Measurements from ENCODE around the gene VIPR2.

The VIPR2 gene, protein sequence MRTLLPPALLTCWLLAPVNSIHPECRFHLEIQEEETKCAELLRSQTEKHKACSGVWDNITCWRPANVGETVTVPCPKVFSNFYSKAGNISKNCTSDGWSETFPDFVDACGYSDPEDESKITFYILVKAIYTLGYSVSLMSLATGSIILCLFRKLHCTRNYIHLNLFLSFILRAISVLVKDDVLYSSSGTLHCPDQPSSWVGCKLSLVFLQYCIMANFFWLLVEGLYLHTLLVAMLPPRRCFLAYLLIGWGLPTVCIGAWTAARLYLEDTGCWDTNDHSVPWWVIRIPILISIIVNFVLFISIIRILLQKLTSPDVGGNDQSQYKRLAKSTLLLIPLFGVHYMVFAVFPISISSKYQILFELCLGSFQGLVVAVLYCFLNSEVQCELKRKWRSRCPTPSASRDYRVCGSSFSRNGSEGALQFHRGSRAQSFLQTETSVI

DNA sequence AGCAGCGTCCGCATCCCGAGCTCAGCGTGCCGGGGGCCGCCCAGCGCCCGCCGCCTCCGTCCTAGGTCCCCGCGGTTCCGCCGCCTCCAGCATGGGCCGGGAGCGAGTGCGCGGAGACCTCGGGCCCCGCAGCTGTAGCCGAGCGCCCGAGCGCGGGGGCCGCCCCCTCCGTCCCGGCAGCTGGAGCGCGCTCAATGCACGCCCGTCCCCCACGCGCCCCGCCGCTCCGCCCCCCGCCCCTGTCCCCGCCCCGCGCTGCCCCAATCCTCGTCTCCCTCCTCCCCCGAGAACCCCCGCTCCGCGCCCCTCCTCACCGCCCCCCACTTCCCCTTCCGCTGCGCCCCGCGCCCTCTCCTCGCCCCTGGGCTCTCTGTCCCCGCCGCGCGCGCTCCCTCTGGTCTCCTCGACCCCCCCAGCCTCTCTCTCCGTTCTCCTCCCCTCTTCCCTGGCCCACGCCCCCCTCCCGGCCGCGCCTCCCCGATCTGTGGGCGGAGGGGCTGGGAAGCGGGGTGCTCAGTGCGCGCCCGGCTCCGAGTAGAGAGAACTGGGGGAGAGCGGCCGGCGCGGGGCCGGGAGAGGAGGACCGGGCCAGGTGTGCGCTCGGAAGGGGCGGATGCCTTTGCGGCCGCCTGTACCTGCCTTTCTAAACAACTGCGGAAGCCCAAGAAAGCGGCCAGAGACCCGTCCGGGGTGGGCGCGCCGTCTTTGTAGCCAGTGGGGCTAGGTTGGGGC is at the start of gene VIPR2:
Gene VIPR2 (minus strand): TSS at position 110 of the 732 bp plus-strand sequence. CDS start 96 bp downstream, at position 14.
- no peak for DNase-seq (ENCODE audit: low read depth in 2 of 2)
- H3K4me3 ChIP-seq (replicated peaks in 1 of 2; ENCODE audit: low read depth in 2 of 2, low read length in 2 of 2), result no peak within 1 kb of the TSS
- TF ChIP-seq CTCF (IDR thresholded peaks at IDR 0.05; ENCODE audit: low read depth, low read length), result no peak

DNA sequence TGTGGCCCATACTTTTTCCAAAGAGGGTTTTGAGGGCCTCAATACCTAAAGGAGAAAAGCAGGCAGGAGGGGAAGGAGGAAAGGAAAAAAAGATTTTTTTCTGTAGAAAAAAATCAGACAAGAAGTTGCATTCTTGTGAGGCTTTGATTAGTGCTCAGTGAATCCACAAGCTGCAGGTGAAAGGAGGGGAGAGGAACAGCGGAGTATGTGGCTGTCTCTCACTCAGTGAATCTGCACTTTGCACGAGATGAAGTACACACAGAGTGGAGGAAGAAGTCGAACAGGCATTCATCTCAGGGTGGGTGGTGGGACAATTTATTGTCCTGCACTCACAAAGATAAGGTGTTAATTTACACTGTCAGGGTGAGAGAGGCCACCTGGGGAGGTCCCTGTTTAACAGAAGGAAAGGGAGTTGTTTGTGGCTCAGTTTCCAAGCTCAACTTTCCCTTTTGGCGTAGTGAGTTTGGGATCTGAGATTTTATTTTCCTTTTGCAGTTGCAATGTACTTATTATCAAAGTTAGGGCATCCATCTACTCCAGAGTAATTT is 49.0 kb upstream of the VIPR2 start:
- H3K4me3 ChIP-seq (replicated peaks in 1 of 2; ENCODE audit: low read depth in 2 of 2, low read length in 2 of 2), result no peak overlapping the region
- DNase-seq (ENCODE audit: low read depth in 2 of 2), result no peak
- TF ChIP-seq CTCF (IDR thresholded peaks at IDR 0.05; ENCODE audit: low read depth, low read length), result no peak

- no peak overlapping the region for H3K4me3 ChIP-seq (replicated peaks in 1 of 2; ENCODE audit: low read depth in 2 of 2, low read length in 2 of 2)
- DNase-seq (ENCODE audit: low read depth in 2 of 2), result no peak
- TF ChIP-seq CTCF (IDR thresholded peaks at IDR 0.05; ENCODE audit: low read depth, low read length), result no peak
Measured at GRCh38 chr7:159192725-159193453, 48.2 kb upstream of the VIPR2 start.

GRCh38 chr7:159192013-159192412 is 47.3 kb upstream of the VIPR2 start:
- TF ChIP-seq CTCF (IDR thresholded peaks at IDR 0.05; ENCODE audit: low read depth, low read length), result no peak
- H3K4me3 ChIP-seq (replicated peaks in 1 of 2; ENCODE audit: low read depth in 2 of 2, low read length in 2 of 2), result no peak overlapping the region

GRCh38 chr7:159191236-159191635 is 46.6 kb upstream of the VIPR2 start:
- no peak for DNase-seq (ENCODE audit: low read depth in 2 of 2)
- H3K4me3 ChIP-seq (replicated peaks in 1 of 2; ENCODE audit: low read depth in 2 of 2, low read length in 2 of 2), result no peak overlapping the region
- TF ChIP-seq CTCF (IDR thresholded peaks at IDR 0.05; ENCODE audit: low read depth, low read length), result no peak

More at GRCh38 chr7:159192013-159192412, 47.3 kb upstream of the VIPR2 start:
- DNase-seq (ENCODE audit: low read depth in 2 of 2), result no peak

- TF ChIP-seq CTCF (IDR thresholded peaks at IDR 0.05; ENCODE audit: low read depth, low read length), result no peak
- no peak for DNase-seq (ENCODE audit: low read depth in 2 of 2)
- no peak overlapping the region for H3K4me3 ChIP-seq (replicated peaks in 1 of 2; ENCODE audit: low read depth in 2 of 2, low read length in 2 of 2)
Measured at GRCh38 chr7:159188011-159188410, 43.3 kb upstream of the VIPR2 start.
